Esophagus muscularis mucosa (tissue), 4 donors: ENCODE data around the gene AFAP1L1. TPM values are rescaled to one million over a fixed set of nuclear protein-coding genes. Genes with fewer than 3 reads are reported as not detected.
"Not testable (repeated sequence)": the region's sequence is repeated elsewhere in the genome, so short reads cannot be mapped to it uniquely, and the experiment has no call there.

Experiments used
- DNase-seq: peaks from one replicate; pipeline ENCODE4 v3.0.0-alpha.2; 2017; ENCODE audit errors: extremely low spot score
- H3K27ac ChIP-seq, 4 donors: fragments of 200-600 bp; sonication (generic); replicated peaks in 1 of 4; 1 replicate in 3 of 4; 2 replicates in 1 of 4; pipeline ENCODE4 v1.5.1; 2016 to 2019; ENCODE audit warnings: mild to moderate bottlenecking in 1 of 4
- H3K27me3 ChIP-seq, 4 donors: fragments of 200-600 bp; sonication (generic); one replicate each; pipeline versions ENCODE4 v1.5.1 to v1.6.0; 2016 to 2019
- H3K36me3 ChIP-seq, 4 donors: fragments of 200-600 bp; sonication (generic); one replicate each; pipeline ENCODE4 v1.5.1; 2016 to 2019
- H3K4me1 ChIP-seq, 4 donors: fragments of 200-600 bp; sonication (generic); one replicate each; pipeline ENCODE4 v1.5.1; 2016 to 2019
- H3K4me3 ChIP-seq, 4 donors: fragments of 200-600 bp; sonication (generic); 1 replicate in 2 of 4; 2 replicates in 2 of 4; pipeline ENCODE4 v1.5.1; 2016 to 2019; ENCODE audit warnings: mild to moderate bottlenecking in 4 of 4, moderate library complexity in 1 of 4
- H3K9me3 ChIP-seq, 4 donors: fragments of 200-600 bp; sonication (generic); 1 replicate in 3 of 4; 2 replicates in 1 of 4; pipeline ENCODE4 v1.5.1; 2016 to 2019
- EP300 ChIP-seq: sonication (generic); formaldehyde crosslinking; IDR thresholded peaks from one replicate; pipeline ENCODE4 v1.6.1; 2017; ENCODE audit warnings: antibody characterized with exemption
- POLR2A ChIP-seq: fragments of 450-650 bp; IDR thresholded peaks from one replicate; pipeline ENCODE4 v1.6.1; 2017; ENCODE audit warnings: antibody characterized with exemption, moderate library complexity, mild to moderate bottlenecking, low read depth
- POLR2AphosphoS5 ChIP-seq, 2 donors: sonication (generic); formaldehyde crosslinking; IDR thresholded peaks; one replicate each; pipeline ENCODE4 v1.6.1; 2017; ENCODE audit warnings: antibody characterized with exemption in 2 of 2
- WGBS: methylation state at CpG from one replicate; pipeline ENCODE4 v1.1.5; 2018; 5-methylcytosine and 5-hydroxymethylcytosine counted together
- intact Hi-C: fragments of 100-400 bp; cut with DNase I; formaldehyde crosslinking; loops from one replicate; pipeline ENCODE4 v1.15.1; 2023
- total RNA-seq, 4 donors: library from RNA; depleted of rRNA; stranded (reverse); fragments of >200 nt; gene quantifications; one replicate each; pipeline versions ENCODE4 v1.1.0 to v1.2.1, GENCODE V29; 2016
- TF ChIP-seq, protein P1 (sequence below), 3 experiments: fragments of 200-600 bp in 2 of 3; fragments of 450-650 bp in 1 of 3; sonication (generic) in 2 of 3; IDR thresholded peaks; one replicate each; pipeline ENCODE4 v1.5.1; 2017 to 2019; ENCODE audit warnings: antibody characterized with exemption in 3 of 3, mild to moderate bottlenecking in 2 of 3, moderate library complexity in 1 of 3

Gene AFAP1L1
- total RNA-seq, 4 donors from 2014 or later: 10.0 to 23.8 (median 16.6) TPM

DNA sequence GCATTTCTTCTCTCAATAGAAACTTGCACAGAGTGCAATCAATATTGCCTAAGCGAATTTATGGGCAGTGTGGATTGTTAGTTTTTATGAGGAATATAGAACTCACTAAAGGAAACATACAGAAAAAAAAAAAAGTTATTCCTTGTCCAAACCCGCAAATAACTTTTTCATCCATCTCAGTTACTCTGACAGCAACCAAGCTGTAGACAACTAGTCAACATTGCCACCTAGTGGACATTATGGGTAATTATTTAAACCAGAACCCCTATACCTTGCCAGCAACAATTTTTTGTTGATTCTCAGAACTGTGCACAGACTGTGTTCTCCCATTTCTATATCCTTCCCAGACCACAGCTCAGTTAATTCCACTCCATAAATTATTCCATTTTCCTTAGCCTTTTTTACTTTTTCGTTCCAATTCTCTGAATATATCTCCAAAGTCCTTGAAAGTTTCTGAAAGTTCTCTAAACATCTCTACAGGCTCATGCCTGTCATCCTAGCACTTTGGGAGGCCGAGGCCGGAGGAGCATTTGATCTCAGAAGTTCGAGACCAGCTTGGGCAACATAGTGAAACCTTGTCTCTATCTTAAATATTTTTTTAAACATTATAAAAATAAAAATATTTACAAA is 2.6 kb upstream of the AFAP1L1 start:
- H3K27ac ChIP-seq: no peak overlapping the region
- TF ChIP-seq EP300: no peak
- TF ChIP-seq, protein P1, sequence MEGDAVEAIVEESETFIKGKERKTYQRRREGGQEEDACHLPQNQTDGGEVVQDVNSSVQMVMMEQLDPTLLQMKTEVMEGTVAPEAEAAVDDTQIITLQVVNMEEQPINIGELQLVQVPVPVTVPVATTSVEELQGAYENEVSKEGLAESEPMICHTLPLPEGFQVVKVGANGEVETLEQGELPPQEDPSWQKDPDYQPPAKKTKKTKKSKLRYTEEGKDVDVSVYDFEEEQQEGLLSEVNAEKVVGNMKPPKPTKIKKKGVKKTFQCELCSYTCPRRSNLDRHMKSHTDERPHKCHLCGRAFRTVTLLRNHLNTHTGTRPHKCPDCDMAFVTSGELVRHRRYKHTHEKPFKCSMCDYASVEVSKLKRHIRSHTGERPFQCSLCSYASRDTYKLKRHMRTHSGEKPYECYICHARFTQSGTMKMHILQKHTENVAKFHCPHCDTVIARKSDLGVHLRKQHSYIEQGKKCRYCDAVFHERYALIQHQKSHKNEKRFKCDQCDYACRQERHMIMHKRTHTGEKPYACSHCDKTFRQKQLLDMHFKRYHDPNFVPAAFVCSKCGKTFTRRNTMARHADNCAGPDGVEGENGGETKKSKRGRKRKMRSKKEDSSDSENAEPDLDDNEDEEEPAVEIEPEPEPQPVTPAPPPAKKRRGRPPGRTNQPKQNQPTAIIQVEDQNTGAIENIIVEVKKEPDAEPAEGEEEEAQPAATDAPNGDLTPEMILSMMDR (IDR thresholded peaks at IDR 0.05): peak; percentile 59 to 72 (median 69)
- intact Hi-C loops: no loop called here
- H3K27me3 ChIP-seq: peaks cover 0 to 10% (median 0%) of the 10 kb centered on the region in 4 donors
- H3K4me3 ChIP-seq: no peak overlapping the region
- H3K36me3 ChIP-seq: no peaks in the 10 kb centered on the region
- DNase-seq: no peak
- H3K9me3 ChIP-seq: peaks cover 0 to 12% (median 9%) of the 10 kb centered on the region in 4 donors
- WGBS: 56% methylated on average over 6 of the region's 6 CpGs
- peaks cover 7 to 29% (median 20%) of the 10 kb centered on the region in 4 donors for H3K4me1 ChIP-seq

DNA sequence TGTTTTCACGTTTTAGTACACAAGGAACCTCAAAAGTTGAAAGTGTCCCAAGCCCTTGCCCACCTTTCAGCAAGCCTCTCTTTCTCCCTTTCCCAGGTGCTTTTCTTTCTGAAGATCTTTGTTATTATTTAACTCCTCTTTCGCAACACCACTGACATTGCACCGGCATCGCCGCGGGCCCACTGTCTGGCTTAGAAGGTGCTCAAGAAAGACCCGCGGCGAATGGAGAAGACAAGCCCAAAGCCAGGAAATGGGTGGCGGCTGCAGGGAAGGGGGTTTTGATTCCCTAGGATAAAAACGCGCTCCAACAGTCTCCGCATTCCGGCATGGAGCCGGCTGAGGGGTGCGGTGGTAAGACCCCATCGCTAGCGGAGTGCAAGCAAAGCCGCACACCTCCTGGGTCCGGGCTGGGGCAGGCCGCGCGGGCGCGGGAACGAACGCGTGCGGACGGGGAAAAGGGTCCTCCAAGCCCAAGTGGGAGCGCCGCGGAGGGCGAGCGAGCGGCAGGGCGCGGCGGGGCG is 404 bp upstream of the AFAP1L1 start:
- TF ChIP-seq EP300: no peak
- TF ChIP-seq, protein P1 (IDR thresholded peaks at IDR 0.05): no peak
- peak; percentile 16 to 24 for TF ChIP-seq POLR2AphosphoS5 (IDR thresholded peaks at IDR 0.05)
- TF ChIP-seq POLR2A: no peak
- peak overlapping the region; percentile 76 to 85 (median 80) for H3K27ac ChIP-seq
- no peak for DNase-seq
- H3K36me3 ChIP-seq: no peaks in the 10 kb centered on the region
- WGBS: 10% methylated on average over 16 of the region's 40 CpGs
- H3K4me1 ChIP-seq: peaks cover 8 to 20% (median 20%) of the 10 kb centered on the region in 4 donors
- peaks cover 0 to 12% (median 9%) of the 10 kb centered on the region in 4 donors for H3K9me3 ChIP-seq
- H3K4me3 ChIP-seq: peak overlapping the region; percentile 69 to 87 (median 78)
- H3K27me3 ChIP-seq: no peaks in the 10 kb centered on the region
- intact Hi-C loops: loop anchor here (5.0 kb wide), 1 partner anchor 129 kb away; the partner anchor contains the start of gene ABLIM3

DNA sequence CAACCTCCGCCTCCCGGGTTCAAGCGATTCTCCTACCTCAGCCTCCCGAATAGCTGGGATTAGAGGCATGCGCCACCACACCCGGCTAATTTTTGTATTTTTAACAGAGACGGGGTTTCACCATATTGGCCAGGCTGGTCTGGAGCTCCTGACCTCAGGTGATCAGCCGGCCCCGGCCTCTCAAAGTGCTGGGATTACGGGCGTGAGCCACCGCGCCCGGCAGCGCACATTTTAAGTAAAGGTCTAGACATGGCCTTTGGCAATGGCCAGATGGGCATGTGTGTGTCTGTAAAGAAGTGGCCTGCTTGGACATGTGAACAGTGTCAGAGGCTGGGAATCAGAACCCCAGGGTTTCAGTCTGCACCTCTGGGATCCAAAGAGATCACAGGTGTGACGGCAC is 1.1 kb downstream of the AFAP1L1 start:
- H3K27ac ChIP-seq: peak overlapping the region; percentile 76 to 85 (median 80)
- 67% methylated on average over 16 of the region's 16 CpGs for WGBS
- intact Hi-C loops: loop anchor here (5.0 kb wide), 1 partner anchor 130 kb away; the partner anchor contains the start of gene ABLIM3

DNA sequence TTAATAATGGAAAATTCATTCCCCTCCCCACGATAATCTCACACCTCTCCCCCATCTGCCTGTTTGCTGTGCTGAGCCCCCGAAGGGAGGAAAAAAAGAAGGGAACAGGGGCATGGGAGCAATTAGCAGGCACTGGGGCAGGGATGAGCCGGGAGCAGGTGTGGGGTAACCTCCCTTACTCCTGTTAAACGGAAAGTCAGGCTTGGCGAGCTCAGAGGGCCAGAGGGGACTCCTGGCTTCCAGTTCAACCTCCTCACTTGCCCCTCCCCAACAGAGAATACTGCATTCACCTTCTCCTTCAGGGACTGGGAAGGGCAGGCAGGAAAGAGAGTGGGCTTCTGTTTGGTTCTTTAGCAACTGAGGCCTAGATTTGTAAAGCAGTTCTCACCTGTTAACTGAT is 1.6 kb downstream of the AFAP1L1 start:
- 76% methylated on average over 5 of the region's 5 CpGs for WGBS
- intact Hi-C loops: loop anchor here (5.0 kb wide), 1 partner anchor 131 kb away; the partner anchor contains the start of gene ABLIM3
- TF ChIP-seq, protein P1 (IDR thresholded peaks at IDR 0.05): no peak
- TF ChIP-seq EP300 (no peak), POLR2AphosphoS5 (IDR thresholded peaks at IDR 0.05) (no peak), POLR2A (no peak)
- no peaks in the 10 kb centered on the region for H3K27me3 ChIP-seq
- H3K27ac ChIP-seq: peak overlapping the region; percentile 76 to 85 (median 80)
- H3K36me3 ChIP-seq: no peaks in the 10 kb centered on the region
- peak overlapping the region in 3 of 4 donors; percentile 69 to 87 (median 74) for H3K4me3 ChIP-seq
- no peak for DNase-seq
- peaks cover 27 to 34% (median 30%) of the 10 kb centered on the region in 4 donors for H3K4me1 ChIP-seq
- H3K9me3 ChIP-seq: peaks cover 0 to 9% (median 7%) of the 10 kb centered on the region in 4 donors

More for the DNA sequence above, 1.1 kb downstream of the AFAP1L1 start:
- H3K4me3 ChIP-seq: peak overlapping the region; percentile 69 to 87 (median 78)
- peaks cover 22 to 29% (median 26%) of the 10 kb centered on the region in 4 donors for H3K4me1 ChIP-seq
- not testable (repeated sequence) for H3K27me3 ChIP-seq, DNase-seq, H3K36me3 ChIP-seq
- peaks cover 0 to 12% (median 9%) of the 10 kb centered on the region in 4 donors for H3K9me3 ChIP-seq

DNA sequence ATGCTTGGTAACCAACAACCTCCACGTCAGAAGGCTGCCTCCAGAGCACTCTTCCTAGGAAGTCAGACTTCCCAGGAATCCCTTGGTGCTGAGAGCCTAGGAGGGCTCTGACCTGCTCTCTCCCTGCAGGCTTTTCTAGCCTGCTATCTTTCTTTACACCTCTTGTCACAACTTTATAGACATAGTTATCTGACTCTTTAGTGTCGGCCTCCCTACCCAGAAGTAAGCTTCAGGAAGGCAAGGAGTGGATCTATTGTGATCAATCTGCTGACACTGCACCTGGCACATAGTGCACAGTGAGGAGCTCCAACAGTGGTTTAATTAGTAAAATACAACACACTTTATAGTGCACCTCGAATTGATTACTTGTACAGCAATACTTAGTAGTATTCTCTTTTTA is 2.3 kb downstream of the AFAP1L1 start:
- 76% methylated on average over 3 of the region's 3 CpGs for WGBS
- H3K4me1 ChIP-seq: peaks cover 29 to 37% (median 33%) of the 10 kb centered on the region in 4 donors
- peaks cover 0 to 1% (median under 1%) of the 10 kb centered on the region in 4 donors for H3K9me3 ChIP-seq
- TF ChIP-seq POLR2AphosphoS5 (IDR thresholded peaks at IDR 0.05): no peak
- no peak for TF ChIP-seq POLR2A
- TF ChIP-seq, protein P1 (IDR thresholded peaks at IDR 0.05): no peak
- TF ChIP-seq EP300: no peak
- intact Hi-C loops: loop anchor here (5.0 kb wide), 1 partner anchor 132 kb away; the partner anchor contains the start of gene ABLIM3
- H3K36me3 ChIP-seq: no peaks in the 10 kb centered on the region
- no peak overlapping the region for H3K4me3 ChIP-seq
- peak overlapping the region in 2 of 4 donors; percentile 77 to 85 for H3K27ac ChIP-seq
- no peak for DNase-seq
- no peaks in the 10 kb centered on the region for H3K27me3 ChIP-seq
